SK-N-SH treated with all-trans-retinoic acid at 6 μM for 48 hours (cell line): Measurements from ENCODE around the gene FUBP3.
"Not testable (repeated sequence)": the region's sequence is repeated elsewhere in the genome, so short reads cannot be mapped to it uniquely, and the experiment has no call there.

Source experiments
- ATAC-seq: fragments of 200-7000 bp; cut with Tn5 transposase; 3 replicates; pipeline ENCODE4 v1.9.1; 2020; ENCODE audit warnings: mild to moderate bottlenecking, moderate library complexity
- BACH2 ChIP-seq: fragments of 250-450 bp; sonication (Bioruptor Pico); IDR thresholded peaks from 2 replicates; pipeline ENCODE4 v1.9.0; 2021; ENCODE audit warnings: mild to moderate bottlenecking, borderline replicate concordance
- CREB5 ChIP-seq: fragments of 250-450 bp; sonication (Bioruptor Pico); IDR thresholded peaks from 2 replicates; pipeline ENCODE4 v1.5.1; 2020; ENCODE audit warnings: low read depth, mild to moderate bottlenecking, moderate library complexity
- CSDC2 ChIP-seq: fragments of 250-450 bp; sonication (Bioruptor Pico); IDR thresholded peaks from 2 replicates; pipeline ENCODE4 v1.5.0; 2020; ENCODE audit warnings: mild to moderate bottlenecking, moderate library complexity
- ESRRG ChIP-seq: fragments of 250-450 bp; sonication (Bioruptor Pico); IDR thresholded peaks from 2 replicates; pipeline ENCODE4 v1.6.1; 2021; ENCODE audit warnings: mild to moderate bottlenecking
- ISL1 ChIP-seq: fragments of 250-450 bp; sonication (Bioruptor Pico); IDR thresholded peaks from 2 replicates; pipeline ENCODE4 v2.1.2; 2022; ENCODE audit warnings: mild to moderate bottlenecking, moderate library complexity
- PATZ1 ChIP-seq: fragments of 250-450 bp; sonication (Bioruptor Pico); IDR thresholded peaks from 2 replicates; pipeline ENCODE4 v1.8.0; 2020; ENCODE audit warnings: mild to moderate bottlenecking, moderate library complexity, borderline replicate concordance
- POU6F1 ChIP-seq: fragments of 250-450 bp; sonication (Bioruptor Pico); IDR thresholded peaks from 2 replicates; pipeline ENCODE4 v1.8.0; 2021; ENCODE audit warnings: low read depth, mild to moderate bottlenecking, moderate library complexity, borderline replicate concordance
- PPARA ChIP-seq: fragments of 250-450 bp; sonication (Bioruptor Pico); IDR thresholded peaks from 2 replicates; pipeline ENCODE4 v1.5.0; 2020; ENCODE audit warnings: mild to moderate bottlenecking, borderline replicate concordance
- SNAI2 ChIP-seq: fragments of 250-450 bp; sonication (Bioruptor Pico); IDR thresholded peaks from 2 replicates; pipeline ENCODE4 v1.5.0; 2020; ENCODE audit warnings: mild to moderate bottlenecking, moderate library complexity
- TCF4 ChIP-seq: fragments of 250-450 bp; sonication (Bioruptor Pico); IDR thresholded peaks from 2 replicates; pipeline ENCODE4 v1.8.0; 2021; ENCODE audit warnings: mild to moderate bottlenecking, moderate library complexity, borderline replicate concordance
- TSHZ2 ChIP-seq: fragments of 250-450 bp; sonication (Bioruptor Pico); IDR thresholded peaks from 2 replicates; pipeline ENCODE4 v1.5.0; 2020; ENCODE audit warnings: mild to moderate bottlenecking, moderate library complexity
- ZC3H10 ChIP-seq: fragments of 250-450 bp; sonication (Bioruptor Pico); IDR thresholded peaks from 2 replicates; pipeline ENCODE4 v1.5.1; 2021; ENCODE audit warnings: mild to moderate bottlenecking, moderate library complexity
- ZFP30 ChIP-seq: fragments of 450-650 bp; formaldehyde crosslinking; IDR thresholded peaks from 2 replicates; pipeline ENCODE4 v1.5.0; 2022; ENCODE audit warnings: mild to moderate bottlenecking, moderate library complexity
- ZNF565 ChIP-seq: fragments of 450-650 bp; formaldehyde crosslinking; conservative IDR thresholded peaks from 2 replicates; pipeline ENCODE4 v1.5.0; 2020; ENCODE audit warnings: low read depth, mild to moderate bottlenecking, moderate library complexity
- ZNF70 ChIP-seq: fragments of 450-650 bp; formaldehyde crosslinking; IDR thresholded peaks from 2 replicates; pipeline ENCODE4 v1.5.0; 2020; ENCODE audit warnings: mild to moderate bottlenecking, moderate library complexity

FUBP3 gene

GRCh38 chr9:130555061-130555460, 24.3 kb upstream of the FUBP3 start:
- no peak for ATAC-seq

GRCh38 chr9:130555968-130556367, 23.4 kb upstream of the FUBP3 start:
- TF ChIP-seq TCF4 (CRISPR knock-in tag) (no peak), TSHZ2 (no peak), SNAI2 (CRISPR knock-in tag) (no peak), ZFP30 (no peak)
- no peak for ATAC-seq

More at GRCh38 chr9:130555061-130555460, 24.3 kb upstream of the FUBP3 start:
- TF ChIP-seq ZNF565 (CRISPR knock-in tag): peak; percentile 90
- no peak for TF ChIP-seq ZC3H10
- no peak for TF ChIP-seq ZNF70 (CRISPR knock-in tag)

- TF ChIP-seq ZNF70 (CRISPR knock-in tag): no peak
- no peak for TF ChIP-seq ISL1 (CRISPR knock-in tag)
- ATAC-seq: no peak
These were observed 22.8 kb upstream of the FUBP3 start for GRCh38 chr9:130556396-130557076.

- no peak for TF ChIP-seq ZNF70 (CRISPR knock-in tag)
- no peak for TF ChIP-seq POU6F1
- no peak for TF ChIP-seq PPARA (CRISPR knock-in tag)
- TF ChIP-seq CSDC2 (CRISPR knock-in tag): no peak
- TF ChIP-seq BACH2 (CRISPR knock-in tag): no peak
- no peak for TF ChIP-seq ESRRG
- no peak for TF ChIP-seq TCF4 (CRISPR knock-in tag)
- TF ChIP-seq ISL1 (CRISPR knock-in tag): no peak
- no peak for TF ChIP-seq TSHZ2
- TF ChIP-seq, all 23 proteins: peak for 0
- ATAC-seq: no peak
These were observed 22.3 kb upstream of the FUBP3 start for GRCh38 chr9:130557077-130557468.

GRCh38 chr9:130561056-130561455, 18.3 kb upstream of the FUBP3 start:
- TF ChIP-seq SNAI2 (CRISPR knock-in tag) (no peak), PATZ1 (no peak), ZNF565 (CRISPR knock-in tag) (no peak), CREB5 (CRISPR knock-in tag) (no peak), CSDC2 (CRISPR knock-in tag) (no peak)
- ATAC-seq: no peak

GRCh38 chr9:130562525-130562924, 16.9 kb upstream of the FUBP3 start:
- not testable (repeated sequence) for ATAC-seq
